ENCODE data around the gene PLOD2.

Gene PLOD2

GRCh38 chr3:146196789-146197188, 35.8 kb upstream of the PLOD2 start:
- no peaks in the 10 kb centered on the region for H3K9me3 Mint-ChIP-seq
- TF ChIP-seq CTCF (IDR thresholded peaks at IDR 0.05; ENCODE audit: unreplicated experiment in 3 of 3), result no peak
- H3K4me3 Mint-ChIP-seq, result no peak overlapping the region
- no peaks in the 10 kb centered on the region for H3K4me1 Mint-ChIP-seq
- H3K36me3 Mint-ChIP-seq (ENCODE audit: low read depth), result no peaks in the 10 kb centered on the region
- H3K27me3 Mint-ChIP-seq (ENCODE audit: low read depth), result no peaks in the 10 kb centered on the region
- no peak overlapping the region for H3K27ac Mint-ChIP-seq

GRCh38 chr3:146195605-146196004, 34.6 kb upstream of the PLOD2 start:
- TF ChIP-seq CTCF (IDR thresholded peaks at IDR 0.05; ENCODE audit: unreplicated experiment in 3 of 3), result no peak
- Mint-ChIP-seq H3K27ac (no peak overlapping the region), H3K9me3 (no peaks in the 10 kb centered on the region), H3K4me1 (no peaks in the 10 kb centered on the region), H3K27me3 (ENCODE audit: low read depth) (no peaks in the 10 kb centered on the region), H3K36me3 (ENCODE audit: low read depth) (no peaks in the 10 kb centered on the region), H3K4me3 (no peak overlapping the region)

GRCh38 chr3:146195030-146195429, 34.0 kb upstream of the PLOD2 start:
- Mint-ChIP-seq H3K27me3 (ENCODE audit: low read depth) (no peaks in the 10 kb centered on the region), H3K4me3 (no peak overlapping the region), H3K4me1 (no peaks in the 10 kb centered on the region), H3K9me3 (no peaks in the 10 kb centered on the region), H3K27ac (no peak overlapping the region), H3K36me3 (ENCODE audit: low read depth) (no peaks in the 10 kb centered on the region)
- TF ChIP-seq CTCF (IDR thresholded peaks at IDR 0.05; ENCODE audit: unreplicated experiment in 3 of 3), result no peak

GRCh38 chr3:146191051-146191450, 30.1 kb upstream of the PLOD2 start:
- no peaks in the 10 kb centered on the region for H3K9me3 Mint-ChIP-seq
- no peaks in the 10 kb centered on the region for H3K27me3 Mint-ChIP-seq (ENCODE audit: low read depth)
- no peaks in the 10 kb centered on the region for H3K36me3 Mint-ChIP-seq (ENCODE audit: low read depth)
- no peak overlapping the region for H3K27ac Mint-ChIP-seq
- no peak overlapping the region for H3K4me3 Mint-ChIP-seq
- TF ChIP-seq CTCF (IDR thresholded peaks at IDR 0.05; ENCODE audit: unreplicated experiment in 3 of 3), result no peak
- H3K4me1 Mint-ChIP-seq, result no peaks in the 10 kb centered on the region

GRCh38 chr3:146189519-146190173, 28.7 kb upstream of the PLOD2 start:
- H3K36me3 Mint-ChIP-seq (ENCODE audit: low read depth), result no peaks in the 10 kb centered on the region
- no peaks in the 10 kb centered on the region for H3K27me3 Mint-ChIP-seq (ENCODE audit: low read depth)
- H3K4me1 Mint-ChIP-seq, result no peaks in the 10 kb centered on the region
- TF ChIP-seq CTCF (IDR thresholded peaks at IDR 0.05; ENCODE audit: unreplicated experiment in 3 of 3), result peak; percentile 69 to 80 (median 77)
- no peak overlapping the region for H3K27ac Mint-ChIP-seq
- H3K4me3 Mint-ChIP-seq, result no peak overlapping the region
- H3K9me3 Mint-ChIP-seq, result no peaks in the 10 kb centered on the region

- no peak overlapping the region for H3K4me3 Mint-ChIP-seq
- TF ChIP-seq CTCF (IDR thresholded peaks at IDR 0.05; ENCODE audit: unreplicated experiment in 3 of 3), result peak; percentile 58 to 78 (median 64)
- no peaks in the 10 kb centered on the region for H3K27me3 Mint-ChIP-seq (ENCODE audit: low read depth)
- no peak overlapping the region for H3K27ac Mint-ChIP-seq
- H3K9me3 Mint-ChIP-seq, result no peaks in the 10 kb centered on the region
- H3K4me1 Mint-ChIP-seq, result no peaks in the 10 kb centered on the region
- H3K36me3 Mint-ChIP-seq (ENCODE audit: low read depth), result no peaks in the 10 kb centered on the region
Observed at GRCh38 chr3:146187334-146187950, 26.5 kb upstream of the PLOD2 start.

Data from nephron (organoid).